ENCODE results near the gene C10orf90.

Gene C10orf90

GRCh38 chr10:126518218-126519080 is 152.0 kb downstream of the C10orf90 start:
- no peaks in the 10 kb centered on the region for H3K27me3 ChIP-seq (replicated peaks; ENCODE audit: control insufficient read depth, insufficient read depth, low read length)
- no peak overlapping the region for H3K4me3 ChIP-seq (replicated peaks; ENCODE audit: low read depth, low read length)
- DNase-seq (ENCODE audit: extremely low read depth, insufficient read length) = no peak
- TF ChIP-seq, protein P1, sequence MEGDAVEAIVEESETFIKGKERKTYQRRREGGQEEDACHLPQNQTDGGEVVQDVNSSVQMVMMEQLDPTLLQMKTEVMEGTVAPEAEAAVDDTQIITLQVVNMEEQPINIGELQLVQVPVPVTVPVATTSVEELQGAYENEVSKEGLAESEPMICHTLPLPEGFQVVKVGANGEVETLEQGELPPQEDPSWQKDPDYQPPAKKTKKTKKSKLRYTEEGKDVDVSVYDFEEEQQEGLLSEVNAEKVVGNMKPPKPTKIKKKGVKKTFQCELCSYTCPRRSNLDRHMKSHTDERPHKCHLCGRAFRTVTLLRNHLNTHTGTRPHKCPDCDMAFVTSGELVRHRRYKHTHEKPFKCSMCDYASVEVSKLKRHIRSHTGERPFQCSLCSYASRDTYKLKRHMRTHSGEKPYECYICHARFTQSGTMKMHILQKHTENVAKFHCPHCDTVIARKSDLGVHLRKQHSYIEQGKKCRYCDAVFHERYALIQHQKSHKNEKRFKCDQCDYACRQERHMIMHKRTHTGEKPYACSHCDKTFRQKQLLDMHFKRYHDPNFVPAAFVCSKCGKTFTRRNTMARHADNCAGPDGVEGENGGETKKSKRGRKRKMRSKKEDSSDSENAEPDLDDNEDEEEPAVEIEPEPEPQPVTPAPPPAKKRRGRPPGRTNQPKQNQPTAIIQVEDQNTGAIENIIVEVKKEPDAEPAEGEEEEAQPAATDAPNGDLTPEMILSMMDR (IDR thresholded peaks at IDR 0.05; ENCODE audit: insufficient read depth, low read length, poor library complexity, severe bottlenecking) = no peak
- no peaks in the 10 kb centered on the region for H3K36me3 ChIP-seq (ENCODE audit: control insufficient read depth, insufficient read depth, low read length)

GRCh38 chr10:126516515-126516914 is 154.0 kb downstream of the C10orf90 start:
- no peak for DNase-seq (ENCODE audit: extremely low read depth, insufficient read length)
- Histone ChIP-seq H3K4me3 (replicated peaks; ENCODE audit: low read depth, low read length) (no peak overlapping the region), H3K36me3 (ENCODE audit: control insufficient read depth, insufficient read depth, low read length) (no peaks in the 10 kb centered on the region), H3K27me3 (replicated peaks; ENCODE audit: control insufficient read depth, insufficient read depth, low read length) (no peaks in the 10 kb centered on the region)
- TF ChIP-seq, protein P1 (IDR thresholded peaks at IDR 0.05; ENCODE audit: insufficient read depth, low read length, poor library complexity, severe bottlenecking) = no peak

DNA sequence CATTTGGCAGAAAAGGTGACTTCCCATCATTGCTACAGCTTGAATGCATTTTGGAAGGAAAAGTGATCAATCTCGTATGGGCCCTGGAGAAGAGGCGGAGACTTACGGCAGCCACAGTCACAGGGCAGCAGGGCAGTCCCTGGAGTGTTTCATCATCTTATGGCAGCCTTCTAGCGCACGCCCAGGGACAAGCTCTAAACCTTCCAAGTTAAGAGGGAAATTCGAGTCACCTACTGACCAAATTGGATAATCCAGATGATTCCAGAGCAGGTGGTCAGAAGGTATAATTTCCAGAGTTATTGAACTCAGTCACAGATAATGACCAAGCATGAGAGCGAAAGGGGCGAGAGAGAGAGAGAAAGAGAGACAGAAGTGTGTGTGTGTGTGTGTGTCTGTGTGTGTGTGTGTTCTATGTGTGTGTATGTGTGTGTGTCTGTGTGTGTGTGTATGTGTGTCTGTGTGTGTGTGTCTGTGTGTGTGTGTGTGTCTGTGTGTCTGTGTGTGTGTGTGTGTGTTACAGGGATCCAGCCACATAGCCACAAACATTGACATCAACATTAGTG is 158.5 kb downstream of the C10orf90 start:
- Histone ChIP-seq H3K36me3 (ENCODE audit: control insufficient read depth, insufficient read depth, low read length) (no peaks in the 10 kb centered on the region), H3K4me3 (replicated peaks; ENCODE audit: low read depth, low read length) (no peak overlapping the region), H3K27me3 (replicated peaks; ENCODE audit: control insufficient read depth, insufficient read depth, low read length) (no peaks in the 10 kb centered on the region)
- TF ChIP-seq, protein P1 (IDR thresholded peaks at IDR 0.05; ENCODE audit: insufficient read depth, low read length, poor library complexity, severe bottlenecking) = no peak
- DNase-seq (ENCODE audit: extremely low read depth, insufficient read length) = no peak

DNA sequence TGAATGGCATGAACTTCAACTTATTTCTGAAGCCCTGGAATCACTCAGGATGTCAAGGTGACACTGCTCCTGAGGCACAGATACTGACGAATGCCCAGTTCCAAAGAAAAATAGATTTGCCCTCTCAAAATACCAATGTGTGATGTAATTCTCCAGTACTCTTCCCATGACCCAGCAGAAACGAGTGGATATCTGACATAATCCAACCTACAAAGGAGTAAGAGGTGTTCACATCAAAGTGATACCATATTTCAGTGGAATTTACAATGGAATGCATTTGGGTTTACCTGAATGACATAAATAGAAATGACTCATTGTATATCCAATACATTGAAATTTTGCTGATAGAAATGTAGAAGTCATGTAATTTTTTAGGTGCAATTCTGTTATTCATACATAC is 161.3 kb downstream of the C10orf90 start:
- TF ChIP-seq, protein P1 (IDR thresholded peaks at IDR 0.05; ENCODE audit: insufficient read depth, low read length, poor library complexity, severe bottlenecking) = no peak
- no peak for DNase-seq (ENCODE audit: extremely low read depth, insufficient read length)
- H3K36me3 ChIP-seq (ENCODE audit: control insufficient read depth, insufficient read depth, low read length) = no peaks in the 10 kb centered on the region
- no peak overlapping the region for H3K4me3 ChIP-seq (replicated peaks; ENCODE audit: low read depth, low read length)
- no peaks in the 10 kb centered on the region for H3K27me3 ChIP-seq (replicated peaks; ENCODE audit: control insufficient read depth, insufficient read depth, low read length)

DNA sequence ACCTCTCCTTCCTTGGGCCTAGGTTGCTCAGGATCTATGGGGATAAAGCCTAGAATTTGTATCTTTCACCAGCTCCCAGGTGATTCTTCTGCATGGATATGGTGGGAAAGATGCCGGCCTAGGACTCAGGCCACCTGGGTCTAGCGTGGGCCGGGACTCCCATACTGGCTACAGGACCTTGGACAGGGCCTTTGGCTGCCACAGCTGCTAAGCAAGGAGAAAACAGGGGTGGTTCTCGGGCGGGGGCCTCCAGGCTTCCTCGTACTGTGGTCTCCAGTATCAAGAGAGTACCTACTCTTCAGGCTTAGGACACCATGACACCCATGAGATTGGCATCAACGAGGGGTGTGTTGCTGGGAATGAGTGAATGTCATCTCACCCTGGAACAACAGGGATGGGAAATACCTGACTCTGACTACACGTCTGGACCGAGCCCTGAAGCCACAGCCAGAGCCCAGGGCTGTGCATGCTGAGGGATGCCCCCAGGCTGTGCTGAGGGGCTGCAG is 161.9 kb downstream of the C10orf90 start:
- no peaks in the 10 kb centered on the region for H3K27me3 ChIP-seq (replicated peaks; ENCODE audit: control insufficient read depth, insufficient read depth, low read length)
- H3K4me3 ChIP-seq (replicated peaks; ENCODE audit: low read depth, low read length) = no peak overlapping the region
- TF ChIP-seq, protein P1 (IDR thresholded peaks at IDR 0.05; ENCODE audit: insufficient read depth, low read length, poor library complexity, severe bottlenecking) = no peak
- H3K36me3 ChIP-seq (ENCODE audit: control insufficient read depth, insufficient read depth, low read length) = no peaks in the 10 kb centered on the region
- DNase-seq (ENCODE audit: extremely low read depth, insufficient read length) = no peak

Measured in GM06990 (cell line).